Fibroblast of skin of right quadriceps (primary cell): Measurements from ENCODE around the gene KLHL29.

Source experiments
- DNase-seq: peaks from one replicate; pipeline ENCODE4 v3.0.0-alpha.2; 2013

The KLHL29 gene

GRCh38 chr2:23536326-23536725 lies 151.3 kb downstream of the KLHL29 start:
- no peak for DNase-seq

DNA sequence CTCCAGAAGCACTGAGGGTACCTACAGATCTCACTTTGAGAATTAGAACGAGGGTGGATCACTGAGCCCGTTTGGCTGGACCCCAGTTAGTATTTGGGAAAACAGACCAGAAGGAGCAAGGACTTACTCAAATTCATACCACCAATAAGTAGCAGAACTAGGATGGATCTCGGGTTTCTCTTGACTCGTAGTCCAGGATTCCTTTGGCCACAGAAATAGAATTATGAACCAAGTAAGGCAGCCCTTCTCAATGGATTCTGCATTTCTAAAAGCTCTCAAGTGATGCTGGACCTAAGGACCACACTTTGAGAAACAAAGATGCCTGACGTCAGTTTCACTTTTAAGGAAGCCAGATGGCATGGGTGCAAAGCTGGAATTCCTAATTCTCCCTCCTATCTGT lies 153.0 kb downstream of the KLHL29 start:
- DNase-seq, result peak; percentile 51

GRCh38 chr2:23538566-23538965 lies 153.6 kb downstream of the KLHL29 start:
- no peak for DNase-seq

GRCh38 chr2:23540804-23541360 lies 155.9 kb downstream of the KLHL29 start:
- no peak for DNase-seq

DNA sequence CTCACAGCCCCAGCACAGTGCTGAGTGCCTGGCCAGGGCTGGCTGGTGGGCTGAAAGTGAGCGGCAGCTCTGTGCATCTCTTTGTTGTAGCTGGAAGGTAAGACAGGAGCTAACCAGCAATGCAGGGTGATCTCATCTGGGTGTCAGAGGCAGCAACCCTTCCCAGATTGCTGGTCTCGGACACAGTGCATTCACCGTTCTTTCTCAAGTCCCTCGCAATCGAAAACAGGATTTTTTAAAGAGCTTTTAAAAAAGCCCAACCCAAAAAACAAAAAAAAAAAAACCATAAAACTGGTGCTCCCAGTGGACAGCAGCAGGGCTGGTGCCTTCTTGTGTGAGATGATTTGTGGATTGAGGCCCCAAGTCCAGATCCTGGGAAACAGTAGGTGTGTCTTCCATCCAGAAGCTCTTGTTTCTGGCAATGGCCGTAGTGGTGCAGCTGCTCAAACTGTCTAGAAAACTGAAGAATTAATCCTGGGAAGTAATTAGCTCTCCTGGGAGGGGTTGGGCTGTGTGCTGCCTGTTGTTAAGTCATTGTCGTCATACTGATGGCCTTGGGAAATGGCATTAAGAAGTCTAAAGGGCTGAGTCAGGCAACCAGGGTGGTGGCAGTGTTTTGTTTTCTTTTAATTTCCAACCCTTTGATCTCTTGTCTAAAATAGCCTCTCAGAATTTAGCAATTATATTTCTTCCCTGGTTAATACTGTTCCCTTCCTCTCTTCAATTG lies 156.7 kb downstream of the KLHL29 start:
- DNase-seq, result no peak

- no peak for DNase-seq
These were observed 157.3 kb downstream of the KLHL29 start for GRCh38 chr2:23542230-23542789.

DNA sequence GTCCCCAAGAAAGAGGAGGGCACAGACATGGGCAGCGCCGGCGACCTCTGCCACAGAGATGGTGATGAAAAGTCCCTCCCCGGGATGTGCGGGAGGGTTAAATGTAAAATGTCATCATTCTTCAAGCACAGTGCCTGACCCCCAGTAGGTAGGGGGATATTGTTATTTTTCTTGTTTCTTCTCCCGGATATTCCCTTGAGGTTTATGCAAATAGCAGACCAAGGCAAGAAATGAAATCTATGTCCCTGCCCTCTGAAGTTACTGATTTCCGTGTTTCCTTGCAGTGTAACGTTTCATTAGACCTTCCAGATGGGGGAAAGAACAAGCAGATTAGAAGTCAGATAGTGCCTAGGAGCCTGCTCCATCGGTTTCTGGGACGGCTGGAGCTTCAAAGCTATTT lies 158.3 kb downstream of the KLHL29 start:
- DNase-seq, result no peak

- no peak for DNase-seq
These were observed 158.7 kb downstream of the KLHL29 start for GRCh38 chr2:23543728-23544127.

GRCh38 chr2:23544589-23545295 lies 159.8 kb downstream of the KLHL29 start:
- DNase-seq, result no peak

DNA sequence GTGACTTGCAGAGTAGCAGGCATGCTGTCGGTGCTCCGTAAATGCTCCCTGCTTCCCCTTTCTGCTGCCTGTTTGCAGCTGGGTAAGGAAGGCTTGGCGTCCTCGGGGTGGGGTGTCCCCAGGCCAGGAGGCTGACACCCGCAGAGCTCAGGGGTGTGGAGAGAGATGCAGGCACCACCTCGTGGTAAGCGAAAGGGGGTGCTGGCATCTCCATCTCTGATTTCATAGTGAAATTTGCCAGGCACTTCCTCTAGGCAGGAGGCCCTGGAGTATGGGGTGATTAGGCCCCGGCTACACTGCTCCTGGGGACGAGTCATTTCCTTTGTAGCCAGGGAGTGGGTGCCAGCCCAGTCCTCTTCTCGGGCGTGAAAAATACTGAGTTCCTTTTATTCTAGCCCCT lies 160.4 kb downstream of the KLHL29 start:
- peak; percentile 54 for DNase-seq

GRCh38 chr2:23545811-23546210 lies 160.8 kb downstream of the KLHL29 start:
- DNase-seq, result no peak

DNA sequence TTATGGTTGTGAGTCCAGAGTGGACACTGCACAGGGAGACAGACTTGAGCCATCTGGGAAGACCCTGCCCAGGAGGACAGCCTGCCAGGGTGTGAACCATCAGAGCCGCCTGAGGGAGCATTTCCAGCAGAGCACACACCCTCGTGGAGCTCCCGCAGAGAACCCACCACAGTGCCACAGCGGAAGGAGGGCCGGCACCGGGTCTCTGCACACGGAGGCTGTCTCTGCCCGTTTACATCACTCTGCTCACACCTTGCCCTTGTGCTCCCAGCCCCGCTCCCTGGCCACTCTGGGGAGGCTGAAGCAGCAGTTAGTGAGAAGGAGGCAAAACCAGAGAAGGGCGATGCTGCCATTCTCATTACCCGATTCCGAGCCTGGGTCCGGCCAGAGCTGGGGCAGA lies 161.9 kb downstream of the KLHL29 start:
- DNase-seq, result no peak

DNA sequence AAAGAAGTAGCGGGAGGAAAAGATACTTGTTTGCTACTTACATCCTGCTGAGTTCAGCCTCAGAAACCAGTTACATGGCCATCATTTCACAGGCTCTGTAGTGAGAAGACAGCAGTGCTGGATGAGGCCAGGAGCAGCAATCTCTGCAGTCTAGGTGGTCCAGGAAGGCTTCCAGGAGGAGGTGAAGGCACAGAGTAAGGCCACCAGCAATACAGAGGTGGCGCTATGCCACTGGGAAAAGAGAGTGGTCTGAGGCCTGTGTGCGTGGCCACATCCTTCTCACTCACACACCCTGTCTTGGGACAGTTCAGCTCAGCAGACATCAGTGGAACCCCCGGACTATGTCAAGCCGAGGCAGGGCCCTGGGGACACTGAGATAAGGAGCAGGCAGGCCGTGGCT lies 162.7 kb downstream of the KLHL29 start:
- no peak for DNase-seq

DNA sequence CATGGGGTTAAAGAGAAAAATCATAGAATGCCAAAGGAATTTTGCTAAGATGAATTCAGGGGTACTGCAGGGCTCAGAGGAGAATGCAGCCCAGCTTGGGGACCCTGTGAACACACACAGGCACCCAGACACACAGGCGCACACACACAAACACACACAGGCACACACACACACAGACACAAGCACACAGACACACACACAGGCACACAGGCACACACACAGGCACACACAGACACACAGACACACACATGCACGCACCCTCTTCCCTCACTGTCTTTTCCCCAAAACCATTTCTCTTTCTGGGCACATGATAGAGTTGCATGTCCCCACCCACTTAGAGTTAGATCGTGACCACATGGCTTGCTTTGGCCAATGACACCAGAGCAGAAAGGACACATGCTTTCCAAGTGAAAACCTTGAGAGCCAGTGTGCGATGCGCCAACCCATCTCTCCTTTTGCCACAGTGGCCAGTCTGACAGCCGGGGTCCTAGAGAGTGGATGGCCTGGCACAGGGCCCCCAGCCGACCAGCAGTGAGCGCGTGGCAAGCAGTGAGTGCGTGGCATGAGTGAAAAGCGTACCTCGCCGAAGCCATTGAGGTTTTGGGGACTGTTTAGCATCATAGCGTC lies 163.3 kb downstream of the KLHL29 start:
- DNase-seq, result no peak

- DNase-seq, result peak; percentile 34
These were observed 164.1 kb downstream of the KLHL29 start for GRCh38 chr2:23549051-23549450.

DNA sequence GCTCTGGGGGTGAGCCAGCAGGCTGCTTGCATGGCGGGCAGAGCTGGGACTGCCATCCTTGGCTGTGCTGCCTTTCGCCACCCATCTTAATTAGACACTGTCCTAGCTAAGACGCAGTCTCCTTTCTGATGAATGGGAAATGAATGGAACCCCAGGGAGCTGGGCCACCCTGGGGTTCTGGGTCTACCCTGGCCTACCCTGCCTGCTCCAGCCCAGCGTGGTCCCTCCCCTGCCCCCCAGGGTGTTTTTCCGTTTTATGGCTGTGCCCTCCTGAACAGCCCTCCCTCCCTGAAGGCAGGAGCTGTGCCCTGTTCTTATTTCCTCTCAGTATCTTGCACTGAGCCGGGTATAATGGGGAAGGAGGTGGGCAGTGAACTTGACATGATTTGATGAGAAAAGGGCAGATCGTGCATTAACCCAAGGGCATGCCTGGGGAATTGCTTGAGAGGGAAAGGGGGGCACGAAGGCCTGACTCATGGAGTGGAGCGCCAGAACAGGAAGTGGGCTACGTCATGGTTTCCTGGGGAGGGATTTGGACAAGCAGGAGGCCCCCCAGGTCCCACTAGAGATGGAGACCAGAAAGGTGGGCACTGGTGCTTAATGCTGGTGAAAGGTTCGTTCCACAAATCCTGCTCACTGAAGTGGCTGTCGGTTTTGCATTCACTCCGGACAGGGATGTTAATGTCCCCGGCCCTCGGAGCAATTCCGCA lies 165.0 kb downstream of the KLHL29 start:
- peak; percentile 62 for DNase-seq

- DNase-seq, result peak; percentile 41
These were observed 165.6 kb downstream of the KLHL29 start for GRCh38 chr2:23550553-23550952.

- DNase-seq, result no peak
These were observed 166.9 kb downstream of the KLHL29 start for GRCh38 chr2:23551875-23552274.

DNA sequence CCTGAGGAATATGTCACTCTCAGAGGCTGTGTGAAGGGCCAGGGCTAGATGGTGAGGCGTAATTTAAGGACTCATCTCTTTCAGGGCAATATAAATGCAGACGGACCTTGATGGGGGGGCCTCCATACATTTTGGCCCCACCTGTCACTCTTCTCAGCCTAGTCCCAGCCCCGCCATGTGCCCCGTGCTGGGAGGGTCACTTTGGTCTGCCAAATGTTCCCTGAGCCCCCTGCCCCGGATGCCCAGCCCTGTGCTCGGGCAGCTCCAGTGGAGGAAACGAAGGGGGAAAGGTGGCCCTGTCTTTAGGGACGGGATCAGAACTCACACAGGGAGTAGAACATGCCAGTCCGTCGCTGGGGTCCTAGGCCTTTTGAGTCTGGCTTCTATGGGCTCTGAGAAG lies 168.6 kb downstream of the KLHL29 start:
- DNase-seq, result no peak

- DNase-seq, result no peak
These were observed 169.2 kb downstream of the KLHL29 start for GRCh38 chr2:23554054-23554697.

DNA sequence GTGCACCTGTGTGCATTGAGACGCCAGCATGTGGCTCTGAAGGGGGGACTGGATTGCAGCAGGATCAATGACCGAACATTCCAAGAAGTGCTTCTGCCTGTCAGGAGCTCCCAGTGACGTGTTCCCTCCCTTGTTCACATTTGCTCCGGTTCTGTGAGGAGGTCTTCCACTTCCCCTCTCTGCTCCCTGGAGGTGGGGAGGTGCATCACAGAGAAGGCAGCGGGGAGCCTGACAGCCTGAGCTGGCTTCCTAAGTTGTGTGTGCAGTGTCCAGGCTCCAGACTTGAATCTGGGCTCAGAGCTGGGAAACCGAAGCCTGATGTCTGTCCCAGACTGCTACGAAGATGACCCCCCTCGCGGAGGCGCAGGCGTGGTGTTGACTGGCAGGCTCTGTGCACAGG lies 171.0 kb downstream of the KLHL29 start:
- DNase-seq, result no peak

GRCh38 chr2:23556929-23557328 lies 171.9 kb downstream of the KLHL29 start:
- DNase-seq, result no peak
